Mesangial cell (primary cell): ENCODE data around the gene GPR37. TPM values are rescaled to one million over a fixed set of nuclear protein-coding genes. Genes with fewer than 3 reads are reported as not detected.

Experiments used
- total RNA-seq: library from RNA; depleted of rRNA; stranded (reverse); fragments of >200 nt; gene quantifications from 2 replicates; pipeline ENCODE4 v1.2.3, GENCODE V29; 2015

GPR37 gene
- total RNA-seq, result 3.7 and 16.0 TPM in 2 replicates

GRCh38 chr7:124765401-124766352 is at the start of gene GPR37:
GPR37 (minus strand) TSS chr7:124765792; CDS start chr7:124764976, 816 bp downstream.

Other genes with a start within 250 kb of the GPR37 start
- gene POT1, start 164.0 kb upstream of the GPR37 start, total RNA-seq, result 15.6 and 17.9 TPM in 2 replicates